ENCODE data around the gene VAV3. TPM values are rescaled to one million over a fixed set of nuclear protein-coding genes. Genes with fewer than 3 reads are reported as not detected.

The VAV3 gene
- total RNA-seq, 1 donor from 2014 or later: 0.12 TPM

- no peaks in the 10 kb centered on the region for H3K36me3 Mint-ChIP-seq (ENCODE audit: low read depth)
- no peak for DNase-seq (ENCODE audit: low spot score)
- no peaks in the 10 kb centered on the region for H3K4me1 Mint-ChIP-seq (ENCODE audit: low read depth)
- no peak overlapping the region for H3K4me3 Mint-ChIP-seq (ENCODE audit: unreplicated experiment)
- H3K9me3 Mint-ChIP-seq (ENCODE audit: low read depth): no peaks in the 10 kb centered on the region
- H3K27ac Mint-ChIP-seq (ENCODE audit: unreplicated experiment): no peak overlapping the region
- TF ChIP-seq CTCF (IDR thresholded peaks at IDR 0.05): no peak
- H3K27me3 Mint-ChIP-seq (ENCODE audit: low read depth): peaks cover 9% of the 10 kb centered on the region
Observed at GRCh38 chr1:107762751-107763390, 202.1 kb downstream of the VAV3 start.

GRCh38 chr1:107760065-107760464 is 204.9 kb downstream of the VAV3 start:
- no peaks in the 10 kb centered on the region for H3K9me3 Mint-ChIP-seq (ENCODE audit: low read depth)
- DNase-seq (ENCODE audit: low spot score): no peak
- H3K27ac Mint-ChIP-seq (ENCODE audit: unreplicated experiment): no peak overlapping the region
- H3K36me3 Mint-ChIP-seq (ENCODE audit: low read depth): no peaks in the 10 kb centered on the region
- H3K4me3 Mint-ChIP-seq (ENCODE audit: unreplicated experiment): no peak overlapping the region
- H3K27me3 Mint-ChIP-seq (ENCODE audit: low read depth): peaks cover 18% of the 10 kb centered on the region
- no peak for TF ChIP-seq CTCF (IDR thresholded peaks at IDR 0.05)
- no peaks in the 10 kb centered on the region for H3K4me1 Mint-ChIP-seq (ENCODE audit: low read depth)

- Mint-ChIP-seq H3K4me3 (ENCODE audit: unreplicated experiment) (no peak overlapping the region), H3K36me3 (ENCODE audit: low read depth) (no peaks in the 10 kb centered on the region), H3K27me3 (ENCODE audit: low read depth) (peaks cover 16% of the 10 kb centered on the region), H3K9me3 (ENCODE audit: low read depth) (peaks cover 3% of the 10 kb centered on the region), H3K4me1 (ENCODE audit: low read depth) (no peaks in the 10 kb centered on the region), H3K27ac (ENCODE audit: unreplicated experiment) (no peak overlapping the region)
- no peak for DNase-seq (ENCODE audit: low spot score)
- peak; percentile 84 for TF ChIP-seq CTCF (IDR thresholded peaks at IDR 0.05)
Observed at GRCh38 chr1:107750364-107750959, 214.5 kb downstream of the VAV3 start.

GRCh38 chr1:107748531-107748930 is 216.4 kb downstream of the VAV3 start:
- peak; percentile 75 for TF ChIP-seq CTCF (IDR thresholded peaks at IDR 0.05)
- no peaks in the 10 kb centered on the region for H3K36me3 Mint-ChIP-seq (ENCODE audit: low read depth)
- H3K9me3 Mint-ChIP-seq (ENCODE audit: low read depth): peaks cover 3% of the 10 kb centered on the region
- H3K4me1 Mint-ChIP-seq (ENCODE audit: low read depth): no peaks in the 10 kb centered on the region
- no peak for DNase-seq (ENCODE audit: low spot score)
- no peak overlapping the region for H3K27ac Mint-ChIP-seq (ENCODE audit: unreplicated experiment)
- no peak overlapping the region for H3K4me3 Mint-ChIP-seq (ENCODE audit: unreplicated experiment)
- H3K27me3 Mint-ChIP-seq (ENCODE audit: low read depth): peaks cover 5% of the 10 kb centered on the region

- Mint-ChIP-seq H3K27me3 (ENCODE audit: low read depth) (peaks cover 6% of the 10 kb centered on the region), H3K27ac (ENCODE audit: unreplicated experiment) (no peak overlapping the region), H3K4me3 (ENCODE audit: unreplicated experiment) (no peak overlapping the region), H3K4me1 (ENCODE audit: low read depth) (peaks cover 3% of the 10 kb centered on the region), H3K9me3 (ENCODE audit: low read depth) (no peaks in the 10 kb centered on the region), H3K36me3 (ENCODE audit: low read depth) (no peaks in the 10 kb centered on the region)
- TF ChIP-seq CTCF (IDR thresholded peaks at IDR 0.05): no peak
- no peak for DNase-seq (ENCODE audit: low spot score)
Observed at GRCh38 chr1:107741242-107741641, 223.7 kb downstream of the VAV3 start.
